Measurements from ENCODE around the gene ALG12. TPM values are rescaled to one million over a fixed set of nuclear protein-coding genes. Genes with fewer than 3 reads are reported as not detected.
A peak's percentile ranks its signal among the peaks of the same experiment; 100 is the strongest.

Gene ALG12
- total RNA-seq, 4 donors from 2014 or later, result 17.3 to 25.5 (median 22.1) TPM

GRCh38 chr22:49961601-49962011 is 43.4 kb upstream of the ALG12 start:
- no peak for DNase-seq
- H3K27me3 ChIP-seq, result no peaks in the 10 kb centered on the region
- H3K4me3 ChIP-seq, result peak overlapping the region; percentile 65 to 100 (median 98)
- H3K36me3 ChIP-seq, result peaks cover 0 to 40% (median 0%) of the 10 kb centered on the region in 3 donors
- peaks cover 0 to 3% (median 0%) of the 10 kb centered on the region in 4 donors for H3K9me3 ChIP-seq
- no peak for TF ChIP-seq POLR2A (IDR thresholded peaks at IDR 0.05)
- TF ChIP-seq, protein P1, sequence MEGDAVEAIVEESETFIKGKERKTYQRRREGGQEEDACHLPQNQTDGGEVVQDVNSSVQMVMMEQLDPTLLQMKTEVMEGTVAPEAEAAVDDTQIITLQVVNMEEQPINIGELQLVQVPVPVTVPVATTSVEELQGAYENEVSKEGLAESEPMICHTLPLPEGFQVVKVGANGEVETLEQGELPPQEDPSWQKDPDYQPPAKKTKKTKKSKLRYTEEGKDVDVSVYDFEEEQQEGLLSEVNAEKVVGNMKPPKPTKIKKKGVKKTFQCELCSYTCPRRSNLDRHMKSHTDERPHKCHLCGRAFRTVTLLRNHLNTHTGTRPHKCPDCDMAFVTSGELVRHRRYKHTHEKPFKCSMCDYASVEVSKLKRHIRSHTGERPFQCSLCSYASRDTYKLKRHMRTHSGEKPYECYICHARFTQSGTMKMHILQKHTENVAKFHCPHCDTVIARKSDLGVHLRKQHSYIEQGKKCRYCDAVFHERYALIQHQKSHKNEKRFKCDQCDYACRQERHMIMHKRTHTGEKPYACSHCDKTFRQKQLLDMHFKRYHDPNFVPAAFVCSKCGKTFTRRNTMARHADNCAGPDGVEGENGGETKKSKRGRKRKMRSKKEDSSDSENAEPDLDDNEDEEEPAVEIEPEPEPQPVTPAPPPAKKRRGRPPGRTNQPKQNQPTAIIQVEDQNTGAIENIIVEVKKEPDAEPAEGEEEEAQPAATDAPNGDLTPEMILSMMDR (IDR thresholded peaks at IDR 0.05), result no peak
- H3K27ac ChIP-seq, result peak overlapping the region; percentile 86 to 99 (median 98)
- peaks cover 3 to 58% (median 35%) of the 10 kb centered on the region in 4 donors for H3K4me1 ChIP-seq

DNA sequence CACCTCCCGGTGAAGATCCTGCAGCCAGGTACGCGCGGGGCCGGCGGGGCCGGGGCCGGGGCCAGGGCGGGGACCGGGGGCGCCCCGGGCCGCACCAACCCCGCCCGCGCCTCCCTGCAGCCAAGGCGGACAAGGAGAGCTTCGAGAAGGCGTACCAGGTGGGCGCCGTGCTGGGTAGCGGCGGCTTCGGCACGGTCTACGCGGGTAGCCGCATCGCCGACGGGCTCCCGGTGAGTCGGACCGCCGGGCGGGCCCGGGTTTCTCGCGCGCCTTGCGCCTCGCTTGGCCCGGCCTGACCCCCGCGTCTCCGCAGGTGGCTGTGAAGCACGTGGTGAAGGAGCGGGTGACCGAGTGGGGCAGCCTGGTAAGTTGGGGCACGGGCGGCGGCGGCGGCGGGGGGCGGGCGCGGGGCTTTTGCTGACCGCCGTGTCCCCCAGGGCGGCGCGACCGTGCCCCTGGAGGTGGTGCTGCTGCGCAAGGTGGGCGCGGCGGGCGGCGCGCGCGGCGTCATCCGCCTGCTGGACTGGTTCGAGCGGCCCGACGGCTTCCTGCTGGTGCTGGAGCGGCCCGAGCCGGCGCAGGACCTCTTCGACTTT is 42.9 kb upstream of the ALG12 start:
- peaks cover 0 to 3% (median 0%) of the 10 kb centered on the region in 4 donors for H3K9me3 ChIP-seq
- no peaks in the 10 kb centered on the region for H3K27me3 ChIP-seq
- H3K4me1 ChIP-seq, result peaks cover 3 to 53% (median 30%) of the 10 kb centered on the region in 4 donors
- peak overlapping the region; percentile 86 to 99 (median 98) for H3K27ac ChIP-seq
- peak overlapping the region; percentile 65 to 100 (median 98) for H3K4me3 ChIP-seq
- DNase-seq, result peak; percentile 54 to 76 (median 75)
- TF ChIP-seq, protein P1 (IDR thresholded peaks at IDR 0.05), result no peak
- no peak for TF ChIP-seq POLR2A (IDR thresholded peaks at IDR 0.05)
- peaks cover 0 to 40% (median 0%) of the 10 kb centered on the region in 3 donors for H3K36me3 ChIP-seq

DNA sequence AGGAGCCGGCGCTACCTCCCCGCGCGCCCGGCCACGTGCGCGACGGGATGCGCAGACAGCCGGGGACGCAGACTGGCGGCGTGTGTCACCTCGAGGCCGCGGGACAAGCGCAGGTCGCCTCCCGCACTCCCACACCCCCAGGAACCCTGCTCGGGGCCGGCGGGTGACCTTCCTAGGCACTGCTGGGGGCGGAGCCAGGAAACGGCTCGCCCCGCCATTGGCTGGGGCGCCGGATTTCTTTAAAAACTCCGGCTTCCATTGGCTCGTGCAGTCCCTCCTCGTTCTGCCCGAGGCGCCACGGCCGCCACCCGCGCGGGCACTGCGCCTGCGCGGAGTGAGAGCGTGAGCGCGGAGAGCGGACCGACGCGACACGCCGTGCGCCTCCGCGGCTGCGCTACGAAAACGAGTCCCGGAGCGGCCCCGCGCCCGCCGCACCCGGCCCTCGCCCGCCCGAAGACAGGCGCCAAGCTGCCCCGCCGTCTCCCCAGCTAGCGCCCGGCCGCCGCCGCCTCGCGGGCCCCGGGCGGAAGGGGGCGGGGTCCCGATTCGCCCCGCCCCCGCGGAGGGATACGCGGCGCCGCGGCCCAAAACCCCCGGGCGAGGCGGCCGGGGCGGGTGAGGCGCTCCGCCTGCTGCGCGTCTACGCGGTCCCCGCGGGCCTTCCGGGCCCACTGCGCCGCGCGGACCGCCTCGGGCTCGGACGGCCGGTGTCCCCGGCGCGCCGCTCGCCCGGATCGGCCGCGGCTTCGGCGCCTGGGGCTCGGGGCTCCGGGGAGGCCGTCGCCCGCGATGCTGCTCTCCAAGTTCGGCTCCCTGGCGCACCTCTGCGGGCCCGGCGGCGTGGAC is 42.1 kb upstream of the ALG12 start, which contains the start of gene PIM3:
Gene PIM3, plus strand, starts transcription at position 614 of the 846 bp plus-strand sequence. Its CDS starts 176 bp downstream, at position 790.
- DNase-seq, result peak; percentile 89 to 98 (median 97)
- Histone ChIP-seq H3K4me1 (peaks cover 3 to 46% (median 23%) of the 10 kb centered on the region in 4 donors), H3K27ac (peak within 1 kb of the TSS; percentile 86 to 99 (median 98))

GRCh38 chr22:49959782-49960158 is 41.5 kb upstream of the ALG12 start:
- peaks cover 3 to 42% (median 20%) of the 10 kb centered on the region in 4 donors for H3K4me1 ChIP-seq
- H3K9me3 ChIP-seq, result peaks cover 0 to 3% (median 0%) of the 10 kb centered on the region in 4 donors
- no peak for TF ChIP-seq POLR2A (IDR thresholded peaks at IDR 0.05)
- TF ChIP-seq, protein P1 (IDR thresholded peaks at IDR 0.05), result peak in 3 of 6 experiments; percentile 17 to 30 (median 28)
- H3K27ac ChIP-seq, result peak overlapping the region; percentile 86 to 99 (median 98)
- H3K4me3 ChIP-seq, result peak overlapping the region; percentile 65 to 100 (median 98)
- H3K36me3 ChIP-seq, result peaks cover 0 to 37% (median 0%) of the 10 kb centered on the region in 3 donors
- H3K27me3 ChIP-seq, result no peaks in the 10 kb centered on the region
- DNase-seq, result peak in 2 of 3 donors; percentile 84 to 87

More for the DNA sequence above, 42.1 kb upstream of the ALG12 start, which contains the start of gene PIM3:
- Histone ChIP-seq H3K4me3 (peak within 1 kb of the TSS; percentile 65 to 100 (median 98)), H3K9me3 (peaks cover 0 to 3% (median 0%) of the 10 kb centered on the region in 4 donors), H3K27me3 (no peaks in the 10 kb centered on the region), H3K36me3 (peaks cover 0 to 40% (median 0%) of the 10 kb centered on the region in 3 donors)
- TF ChIP-seq, protein P1 (IDR thresholded peaks at IDR 0.05), result no peak
- TF ChIP-seq POLR2A (IDR thresholded peaks at IDR 0.05), result peak; percentile 97 to 98

All from Peyer's patch (tissue), 4 donors.